IMR-90 (cell line): ENCODE measurements around the gene ANGPTL4. TPM values are rescaled to one million over a fixed set of nuclear protein-coding genes. Genes with fewer than 3 reads are reported as not detected.

ENCODE experiments used
- ATAC-seq: fragments of 200-7000 bp; cut with Tn5 transposase; 2 replicates; pipeline ENCODE4 v1.9.1; 2020; ENCODE audit warnings: low read depth, mild to moderate bottlenecking, moderate library complexity
- BruUV-seq: library from RNA; stranded (reverse); fragments of 400-500 nt; replicated peaks from 2 replicates; lab custom pipeline; 2021; lab: Mats Ljungman, UMichigan
- CTCF ChIA-PET: fragments of 300-600 bp; formaldehyde crosslinking; extraction: SDS; loops from one replicate; lab custom pipeline; 2021; ENCODE audit warnings: antibody characterized with exemption; lab: Yijun Ruan, JAX
- POLR2A ChIA-PET: fragments of 300-600 bp; sonication (Branson Sonifier 250); formaldehyde crosslinking; loops from one replicate; lab custom pipeline; 2022; ENCODE audit warnings: antibody characterized with exemption; ENCODE audit not compliant: unreplicated experiment; lab: Charles Lee
- DNase-seq: peaks from one replicate; pipeline ENCODE4 v3.0.0; 2013
- H2AFZ ChIP-seq: replicated peaks from 2 replicates; pipeline ENCODE3; 2013; ENCODE audit warnings: low read length, mild to moderate bottlenecking; ENCODE audit not compliant: poor library complexity
- H2AK5ac ChIP-seq: 2 replicates; pipeline ENCODE4 v1.6.1; 2013; ENCODE audit warnings: low read depth, low read length, inconsistent platforms
- H2AK9ac ChIP-seq: replicated peaks from 2 replicates; pipeline ENCODE3; 2013; ENCODE audit warnings: mild to moderate bottlenecking, low read depth, low read length, moderate library complexity; ENCODE audit not compliant: poor library complexity
- H2BK120ac ChIP-seq: 2 replicates; pipeline ENCODE4 v1.6.1; 2013; ENCODE audit warnings: low read depth, low read length, inconsistent platforms
- H2BK15ac ChIP-seq: 3 replicates; pipeline ENCODE4 v1.6.1; 2013; ENCODE audit warnings: low read depth, low read length, inconsistent platforms
- H2BK20ac ChIP-seq: 2 replicates; pipeline ENCODE4 v1.6.1; 2013; ENCODE audit warnings: low read depth, mild to moderate bottlenecking, inconsistent platforms, low read length, moderate library complexity
- H2BK5ac ChIP-seq: 2 replicates; pipeline ENCODE4 v1.6.1; 2013; ENCODE audit warnings: mild to moderate bottlenecking, low read depth, low read length, inconsistent platforms; ENCODE audit not compliant: poor library complexity, severe bottlenecking
- H3K14ac ChIP-seq: replicated peaks from 2 replicates; pipeline ENCODE4 v1.6.1; 2013; ENCODE audit warnings: low read depth, low read length, inconsistent platforms
- H3K18ac ChIP-seq: 2 replicates; pipeline ENCODE4 v1.6.1; 2013; ENCODE audit warnings: low read depth, low read length, control low read depth
- H3K23ac ChIP-seq: 2 replicates; pipeline ENCODE4 v1.6.1; 2013; ENCODE audit warnings: low read depth, low read length, inconsistent platforms
- H3K27ac ChIP-seq: 2 replicates; pipeline ENCODE4 v1.5.1; 2013; ENCODE audit warnings: mild to moderate bottlenecking, control low read depth, low read length; ENCODE audit not compliant: insufficient read depth
- H3K27me3 ChIP-seq: 2 replicates; pipeline ENCODE4 v1.6.1; 2013; ENCODE audit warnings: low read length; ENCODE audit not compliant: control insufficient read depth, insufficient read depth
- H3K36me3 ChIP-seq: 2 replicates; pipeline ENCODE4 v1.6.1; 2013; ENCODE audit warnings: low read length, mixed read lengths; ENCODE audit not compliant: control insufficient read depth, insufficient read depth
- H3K4ac ChIP-seq: 2 replicates; pipeline ENCODE4 v1.6.1; 2013; ENCODE audit warnings: low read depth, low read length, inconsistent platforms
- H3K4me1 ChIP-seq: 2 replicates; pipeline ENCODE4 v1.6.1; 2013; ENCODE audit warnings: low read length, mixed read lengths; ENCODE audit not compliant: control insufficient read depth, insufficient read depth
- H3K4me2 ChIP-seq: 2 replicates; pipeline ENCODE4 v1.6.1; 2013; ENCODE audit warnings: low read depth, mild to moderate bottlenecking, control low read depth, low read length, moderate library complexity
- H3K4me3 ChIP-seq: 2 replicates; pipeline ENCODE4 v1.5.1; 2013; ENCODE audit warnings: low read depth, mild to moderate bottlenecking, control low read depth, low read length, moderate library complexity; ENCODE audit not compliant: insufficient read depth
- H3K56ac ChIP-seq: 2 replicates; pipeline ENCODE4 v1.6.1; 2013; ENCODE audit warnings: low read length, inconsistent platforms; ENCODE audit not compliant: insufficient read depth; ENCODE audit errors: extremely low read depth
- H3K79me1 ChIP-seq, 2 experiments: 2 replicates each; pipeline ENCODE4 v1.6.1; 2013; ENCODE audit warnings: low read length in 2 of 2, inconsistent platforms in 1 of 2, low read depth in 1 of 2
- H3K9ac ChIP-seq: 2 replicates; pipeline ENCODE4 v1.6.1; 2013; ENCODE audit warnings: low read depth, low read length, control low read depth
- H3K9me1 ChIP-seq: 2 replicates; pipeline ENCODE4 v1.6.1; 2013; ENCODE audit warnings: low read length, inconsistent platforms; ENCODE audit not compliant: insufficient read depth
- H3K9me3 ChIP-seq: 2 replicates; pipeline ENCODE4 v1.6.1; 2013; ENCODE audit warnings: low read length; ENCODE audit not compliant: control insufficient read depth, insufficient read depth
- H4K20me1 ChIP-seq: 2 replicates; pipeline ENCODE4 v1.6.1; 2013; ENCODE audit warnings: low read length, inconsistent platforms; ENCODE audit not compliant: insufficient read depth
- H4K5ac ChIP-seq: 2 replicates; pipeline ENCODE4 v1.6.1; 2013; ENCODE audit warnings: mild to moderate bottlenecking, low read depth, low read length, control low read depth
- H4K8ac ChIP-seq, 2 experiments: 2 replicates each; pipeline ENCODE4 v1.6.1; 2013; ENCODE audit warnings: low read depth in 2 of 2, low read length in 2 of 2, control low read depth in 1 of 2, inconsistent platforms in 1 of 2
- H4K91ac ChIP-seq: 2 replicates; pipeline ENCODE4 v1.6.1; 2013; ENCODE audit warnings: low read depth, low read length, inconsistent platforms; ENCODE audit not compliant: insufficient read depth
- MXI1 ChIP-seq: IDR thresholded peaks from 2 replicates; pipeline ENCODE4 v1.6.1; 2012; ENCODE audit warnings: low read depth, mild to moderate bottlenecking, low read length, moderate library complexity, borderline replicate concordance
- RCOR1 ChIP-seq: IDR thresholded peaks from 2 replicates; pipeline ENCODE4 v1.6.1; 2012; ENCODE audit warnings: mild to moderate bottlenecking, low read length, improper control_type of control experiment; ENCODE audit not compliant: insufficient replicate concordance
- WGBS, 2 experiments: methylation state at CpG; one replicate each; pipeline versions ENCODE4 v1.1.5 to v1.1.7; 2013; ENCODE audit warnings: missing lambda C conversion rate in 2 of 2; ENCODE audit not compliant: insufficient read length in 1 of 2; ENCODE audit errors: extremely low coverage in 2 of 2; 5-methylcytosine and 5-hydroxymethylcytosine counted together
- dilution Hi-C: fragments of 300-500 bp; cut with HindIII; formaldehyde crosslinking; loops from one replicate; pipeline ENCODE4 v1.14.3; 2018; ENCODE audit warnings: low sequenced_read_pairs; ENCODE audit not compliant: unreplicated experiment
- in situ Hi-C: fragments of 300-500 bp; cut with MboI; formaldehyde crosslinking; loops from 3 replicates; pipeline ENCODE4 v1.14.3; 2019; ENCODE audit warnings: low sequenced_read_pairs, inconsistent platforms, mixed read lengths
- intact Hi-C: fragments of 100-400 bp; cut with micrococcal nuclease; formaldehyde crosslinking; loops from 2 replicates; pipeline ENCODE4 v1.10.0; 2022
- polyA plus RNA-seq, 3 experiments: library from polyadenylated mRNA; depleted of rRNA; stranded (reverse); fragments of >200 nt; gene quantifications; 2 replicates each; pipeline ENCODE4 v1.2.3, GENCODE V29; 2012; ENCODE audit warnings: low replicate concordance in 1 of 3
- total RNA-seq: library from RNA; depleted of rRNA; stranded (reverse); fragments of >200 nt; gene quantifications from 2 replicates; pipeline ENCODE4 v1.2.3, GENCODE V29; 2012
- TF ChIP-seq, protein P1 (sequence below): fragments of 150-350 bp; IDR thresholded peaks from 2 replicates; pipeline ENCODE4 v1.6.1; 2017; ENCODE audit warnings: mild to moderate bottlenecking, antibody characterized with exemption, low read length, low read depth

ANGPTL4 gene
- total and polyA plus RNA-seq, 2 of the 4 experiments (the other 2 are of a cell fraction), result 1.4 to 19.1 TPM

DNA sequence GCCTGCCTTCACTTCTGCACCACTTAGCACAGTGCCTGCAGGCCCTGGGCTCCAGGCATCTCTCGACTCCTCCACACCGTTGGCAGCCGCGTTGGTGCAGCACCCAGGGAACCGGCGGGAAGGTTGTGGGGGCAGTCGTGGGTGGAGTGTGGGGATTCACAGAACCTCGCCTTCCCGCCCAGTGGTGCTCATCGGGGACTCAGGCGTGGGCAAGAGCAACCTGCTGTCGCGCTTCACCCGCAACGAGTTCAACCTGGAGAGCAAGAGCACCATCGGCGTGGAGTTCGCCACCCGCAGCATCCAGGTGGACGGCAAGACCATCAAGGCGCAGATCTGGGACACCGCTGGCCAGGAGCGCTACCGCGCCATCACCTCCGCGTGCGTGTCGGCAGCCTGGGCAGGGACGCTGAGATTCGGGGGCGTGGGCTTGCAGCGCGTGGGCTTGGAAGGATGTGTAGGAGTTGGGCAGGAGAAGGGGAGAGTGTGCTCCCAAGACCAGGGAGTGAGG lies 35.8 kb downstream of the ANGPTL4 start:
- no peak overlapping the region for H2AK9ac ChIP-seq
- peaks cover 6% of the 10 kb centered on the region for H3K4me1 ChIP-seq
- H3K4me2 ChIP-seq, result no peak overlapping the region
- H3K9me1 ChIP-seq, result peaks cover 21% of the 10 kb centered on the region
- H3K27ac ChIP-seq, result no peak overlapping the region
- no peak overlapping the region for H2AK5ac ChIP-seq
- ChIA-PET POLR2A (no interaction called here), CTCF (no interaction called here)
- no peak overlapping the region for H2BK15ac ChIP-seq
- intact Hi-C loops, result no loop called here
- H3K4ac ChIP-seq, result no peak overlapping the region
- no peak overlapping the region for H2AFZ ChIP-seq
- no peak overlapping the region for H2BK5ac ChIP-seq
- H2BK20ac ChIP-seq, result no peak overlapping the region
- H3K79me1 ChIP-seq, result peaks cover 40 to 52% of the 10 kb centered on the region in 2 experiments
- H3K14ac ChIP-seq, result no peak overlapping the region
- H4K91ac ChIP-seq, result no peak overlapping the region
- no peaks in the 10 kb centered on the region for H3K27me3 ChIP-seq
- H3K36me3 ChIP-seq, result peaks cover 31% of the 10 kb centered on the region
- WGBS, 2 experiments, result 98% methylated on average over 18 of the region's 34 CpGs; no CpG with 5 or more reads in 1 of the 2 experiments
- dilution Hi-C loops, result no loop called here
- ATAC-seq (no peak), DNase-seq (no peak)
- BruUV-seq, result no TSS peak
- H3K9me3 ChIP-seq, result no peaks in the 10 kb centered on the region
- H4K8ac ChIP-seq, result no peak overlapping the region
- TF ChIP-seq RCOR1 (no peak), MXI1 (no peak)
- TF ChIP-seq, protein P1, sequence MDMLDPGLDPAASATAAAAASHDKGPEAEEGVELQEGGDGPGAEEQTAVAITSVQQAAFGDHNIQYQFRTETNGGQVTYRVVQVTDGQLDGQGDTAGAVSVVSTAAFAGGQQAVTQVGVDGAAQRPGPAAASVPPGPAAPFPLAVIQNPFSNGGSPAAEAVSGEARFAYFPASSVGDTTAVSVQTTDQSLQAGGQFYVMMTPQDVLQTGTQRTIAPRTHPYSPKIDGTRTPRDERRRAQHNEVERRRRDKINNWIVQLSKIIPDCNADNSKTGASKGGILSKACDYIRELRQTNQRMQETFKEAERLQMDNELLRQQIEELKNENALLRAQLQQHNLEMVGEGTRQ, result no peak
- H3K4me3 ChIP-seq, result no peak overlapping the region
- in situ Hi-C loops, result loop anchor here (5.0 kb wide), 1 partner anchor 42 kb away; no protein-coding TSS in a partner anchor
- H2BK120ac ChIP-seq, result no peak overlapping the region
- H4K5ac ChIP-seq, result no peak overlapping the region
- H3K23ac ChIP-seq, result no peak overlapping the region
- no peak overlapping the region for H3K56ac ChIP-seq
- H3K18ac ChIP-seq, result no peak overlapping the region
- H3K9ac ChIP-seq, result no peak overlapping the region
- H4K20me1 ChIP-seq, result peaks cover 53% of the 10 kb centered on the region
